ENCODE results near the gene CCDC196.

DNA sequence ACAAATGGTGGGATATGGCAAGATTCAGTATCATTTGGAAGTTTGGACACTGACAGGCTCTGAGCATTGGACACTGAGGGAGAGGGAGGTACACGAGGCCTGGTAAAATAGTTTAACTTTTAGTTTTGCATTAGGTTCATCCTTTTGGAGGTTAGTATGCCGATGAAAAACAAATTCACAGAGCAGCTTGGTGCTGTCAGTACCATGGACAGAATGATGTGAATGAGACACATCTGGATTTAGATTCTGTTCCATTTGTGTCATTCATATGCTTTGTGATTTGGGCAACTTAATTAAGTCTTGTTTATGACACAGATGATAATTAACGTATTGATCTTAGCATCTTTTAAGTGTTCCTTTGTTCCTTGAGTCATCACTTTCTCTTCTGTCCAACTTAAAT lies 55.5 kb downstream of the CCDC196 start:
- TF ChIP-seq POLR2AphosphoS5 (IDR thresholded peaks at IDR 0.05) (no peak), POLR2A (IDR thresholded peaks at IDR 0.05) (no peak), EP300 (IDR thresholded peaks at IDR 0.05) (no peak)
- TF ChIP-seq, protein P1, sequence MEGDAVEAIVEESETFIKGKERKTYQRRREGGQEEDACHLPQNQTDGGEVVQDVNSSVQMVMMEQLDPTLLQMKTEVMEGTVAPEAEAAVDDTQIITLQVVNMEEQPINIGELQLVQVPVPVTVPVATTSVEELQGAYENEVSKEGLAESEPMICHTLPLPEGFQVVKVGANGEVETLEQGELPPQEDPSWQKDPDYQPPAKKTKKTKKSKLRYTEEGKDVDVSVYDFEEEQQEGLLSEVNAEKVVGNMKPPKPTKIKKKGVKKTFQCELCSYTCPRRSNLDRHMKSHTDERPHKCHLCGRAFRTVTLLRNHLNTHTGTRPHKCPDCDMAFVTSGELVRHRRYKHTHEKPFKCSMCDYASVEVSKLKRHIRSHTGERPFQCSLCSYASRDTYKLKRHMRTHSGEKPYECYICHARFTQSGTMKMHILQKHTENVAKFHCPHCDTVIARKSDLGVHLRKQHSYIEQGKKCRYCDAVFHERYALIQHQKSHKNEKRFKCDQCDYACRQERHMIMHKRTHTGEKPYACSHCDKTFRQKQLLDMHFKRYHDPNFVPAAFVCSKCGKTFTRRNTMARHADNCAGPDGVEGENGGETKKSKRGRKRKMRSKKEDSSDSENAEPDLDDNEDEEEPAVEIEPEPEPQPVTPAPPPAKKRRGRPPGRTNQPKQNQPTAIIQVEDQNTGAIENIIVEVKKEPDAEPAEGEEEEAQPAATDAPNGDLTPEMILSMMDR (IDR thresholded peaks at IDR 0.05), result no peak

Measured in stomach (tissue), 4 donors.